ENCODE results near the gene GNAO1.

The GNAO1 gene

DNA sequence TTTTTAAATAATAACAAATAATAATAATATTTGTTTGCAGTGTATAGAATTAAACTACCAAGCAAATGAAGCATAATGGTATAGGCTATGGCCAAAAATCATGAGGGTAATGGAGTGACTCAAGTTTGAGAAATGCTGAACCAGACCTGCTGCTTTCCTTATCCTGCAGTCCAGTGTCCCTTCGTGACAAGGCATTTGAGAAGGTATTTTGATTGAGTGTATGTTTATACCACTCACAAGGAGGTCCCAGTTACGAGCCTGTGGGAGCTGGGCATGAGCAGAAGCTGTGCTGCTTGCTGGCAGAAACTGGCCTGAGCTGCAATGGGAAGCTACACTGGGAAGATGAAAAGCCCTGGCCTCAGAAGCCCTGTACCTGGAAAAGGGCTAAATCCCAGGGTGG lies 50.3 kb downstream of the GNAO1 start:
- no peak for DNase-seq (ENCODE audit: low read depth)

DNA sequence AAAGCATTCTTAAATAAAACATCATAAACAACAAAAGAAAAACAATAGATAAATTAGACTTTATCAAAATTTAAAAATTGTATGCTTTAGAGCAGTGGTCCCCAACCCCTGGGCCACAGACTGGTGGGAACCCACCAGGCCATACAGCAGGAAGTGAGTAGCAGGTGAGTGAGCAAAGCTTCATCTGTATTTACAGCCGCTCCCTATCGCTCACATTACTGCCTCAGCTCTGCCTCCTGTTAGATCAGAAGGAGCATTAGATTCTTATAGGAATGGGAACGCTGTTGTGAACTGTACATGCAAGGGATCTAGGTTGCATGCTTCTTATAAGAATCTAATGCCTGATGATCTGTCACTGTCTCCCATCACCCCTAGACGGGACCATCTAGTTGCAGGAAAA lies 51.5 kb downstream of the GNAO1 start:
- no peak for DNase-seq (ENCODE audit: low read depth)

DNA sequence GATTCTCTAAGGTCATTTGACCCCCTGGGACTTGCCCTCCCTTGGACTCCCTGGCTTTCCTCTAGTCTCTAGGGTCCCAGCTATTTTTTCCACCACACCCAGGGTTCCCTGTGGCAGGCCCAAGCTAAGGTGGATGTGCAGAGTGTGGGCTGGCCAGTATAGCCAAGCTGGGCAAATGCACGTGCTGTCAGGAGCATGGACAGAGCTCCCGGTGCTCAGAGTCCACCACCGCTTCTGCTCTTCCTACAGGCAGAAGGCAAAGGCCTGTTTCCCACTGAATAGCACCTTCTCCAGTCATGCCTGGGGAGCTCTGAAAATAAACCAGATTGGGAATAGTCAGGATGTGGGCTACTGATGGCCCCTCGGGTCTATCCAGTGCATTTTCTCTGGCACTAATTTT lies 53.3 kb downstream of the GNAO1 start:
- no peak for DNase-seq (ENCODE audit: low read depth)

DNA sequence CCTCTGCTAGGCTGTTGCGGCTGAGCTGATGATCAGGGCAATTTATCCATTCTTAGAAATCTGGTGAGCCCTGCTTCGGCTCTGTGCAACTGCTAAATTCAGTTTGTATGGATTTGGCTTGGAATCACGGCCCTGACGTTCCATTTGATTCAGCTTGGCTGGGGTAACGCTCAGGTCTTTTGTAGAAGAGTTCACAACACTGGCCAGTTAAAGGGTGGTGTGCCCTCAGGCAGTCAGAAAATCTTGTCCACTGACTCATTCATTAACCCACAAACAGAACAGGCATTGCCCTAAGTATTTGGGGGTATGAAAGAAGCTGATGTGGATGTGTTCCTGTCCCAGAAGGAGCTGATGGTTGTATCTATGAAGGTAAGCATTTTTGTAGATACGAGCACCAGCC lies 53.9 kb downstream of the GNAO1 start:
- DNase-seq (ENCODE audit: low read depth) = no peak

DNA sequence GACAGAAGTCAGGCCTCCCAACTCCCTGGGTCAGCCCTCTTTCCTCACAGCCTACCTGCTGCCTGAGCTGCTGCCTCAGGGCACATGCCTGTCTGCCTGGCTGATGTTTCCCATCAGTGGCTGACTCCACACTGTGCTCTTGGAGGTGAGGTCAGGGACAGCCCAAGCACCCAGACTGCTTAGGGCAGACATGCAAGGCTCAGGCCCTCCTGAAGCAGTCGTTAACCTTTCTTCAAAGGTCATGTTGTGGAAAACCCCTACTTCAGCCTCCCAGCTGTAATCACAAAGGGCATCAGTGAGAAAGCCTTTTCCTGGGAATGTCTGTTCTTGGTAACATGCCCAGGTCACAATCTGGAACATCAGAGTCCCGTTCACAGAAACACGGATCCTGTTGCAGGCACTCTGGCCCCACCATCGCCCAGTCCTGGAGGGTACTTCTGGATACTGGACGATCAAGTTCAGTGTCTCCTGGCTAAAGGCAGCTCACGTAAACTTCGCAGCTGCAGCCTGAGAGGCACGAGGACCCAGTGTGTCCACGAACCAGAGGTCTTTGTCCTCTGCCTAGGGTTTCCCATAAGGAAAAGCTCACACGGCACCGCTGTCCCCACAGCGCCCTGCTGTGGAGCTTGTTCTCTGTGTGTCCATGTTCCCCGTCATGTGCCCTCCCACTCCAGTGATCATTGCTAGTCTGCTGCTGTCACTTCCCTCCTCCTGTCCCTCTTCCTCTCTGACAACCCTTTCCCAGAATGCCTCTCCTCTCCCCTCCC lies 54.9 kb downstream of the GNAO1 start:
- no peak for DNase-seq (ENCODE audit: low read depth)

DNA sequence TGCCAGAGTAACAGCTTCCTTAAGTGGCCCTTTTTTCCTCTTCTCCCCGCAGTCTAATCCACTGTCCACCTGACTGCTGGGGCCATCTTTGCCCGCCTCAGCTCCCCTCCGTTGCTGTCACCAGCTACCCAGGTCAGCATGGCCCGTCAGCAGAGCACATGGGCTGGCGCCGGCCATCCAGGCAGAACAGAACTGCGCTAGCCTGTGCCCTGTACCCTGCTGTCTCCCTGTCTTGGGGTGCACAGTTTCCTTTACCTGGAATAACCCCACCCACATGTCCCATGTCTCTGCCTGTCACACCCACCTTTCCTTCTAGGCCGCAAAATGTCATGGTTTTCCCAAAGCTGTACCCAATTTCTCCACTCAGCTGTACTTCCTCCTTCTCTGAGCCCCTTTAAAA lies 55.7 kb downstream of the GNAO1 start:
- no peak for DNase-seq (ENCODE audit: low read depth)

DNA sequence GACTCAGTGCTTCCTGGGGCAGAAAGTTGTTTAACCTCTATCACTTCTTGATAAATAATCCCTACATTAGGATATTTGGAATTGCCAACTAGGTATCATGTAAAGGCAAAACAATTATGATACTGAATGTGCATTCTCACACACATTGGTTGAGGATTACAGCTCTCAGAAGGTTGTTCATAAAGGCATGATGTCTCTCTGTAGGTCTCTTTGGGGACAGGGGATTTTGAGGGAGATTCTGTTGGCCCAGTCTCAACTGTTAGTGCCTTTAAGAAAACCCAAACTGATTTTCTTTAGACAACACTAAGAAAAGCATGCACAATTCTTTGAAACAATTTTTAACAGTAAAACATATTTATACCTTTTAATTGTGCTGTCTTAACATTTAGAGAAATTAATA lies 56.5 kb downstream of the GNAO1 start:
- DNase-seq (ENCODE audit: low read depth) = no peak

DNA sequence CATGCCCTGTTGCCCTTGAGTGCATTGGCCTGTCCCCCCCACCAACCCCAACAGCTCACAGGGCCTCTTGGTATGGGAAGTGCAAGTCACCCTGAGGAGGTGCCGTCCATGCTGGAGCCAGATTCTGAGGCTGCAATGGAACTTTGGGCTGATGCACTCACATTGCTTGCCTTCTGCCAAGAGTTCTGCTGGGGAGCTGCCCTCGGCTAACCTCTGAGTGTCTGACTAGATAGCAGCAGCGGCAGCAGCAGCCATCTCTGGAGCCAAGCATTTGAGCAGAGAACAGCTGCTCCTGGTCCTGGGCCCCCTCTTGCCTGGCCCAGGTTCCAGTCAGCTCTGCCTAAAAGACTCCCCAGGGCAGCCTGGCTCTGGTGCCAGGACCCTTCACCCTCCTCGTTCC lies 61.5 kb downstream of the GNAO1 start:
- DNase-seq (ENCODE audit: low read depth) = no peak

DNA sequence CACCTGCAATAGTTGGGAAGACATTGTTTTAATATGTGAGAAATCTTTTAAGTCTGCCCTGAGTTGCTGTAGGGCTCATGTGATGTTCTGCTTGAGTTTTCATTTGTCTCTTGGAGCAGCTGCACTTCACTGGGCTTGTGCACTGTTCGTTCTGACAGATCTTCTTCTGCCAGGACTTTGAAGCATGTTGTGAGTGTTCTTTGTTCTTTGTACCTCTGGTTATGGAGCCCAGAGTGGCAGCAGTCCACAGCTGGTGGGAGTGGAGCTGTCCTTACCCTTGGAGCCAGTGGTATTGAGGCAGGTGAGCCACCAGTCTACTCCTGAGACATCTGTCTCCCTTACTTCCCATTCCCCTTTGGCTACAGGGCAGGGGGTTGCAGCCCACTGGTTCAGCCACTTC lies 64.6 kb downstream of the GNAO1 start:
- DNase-seq (ENCODE audit: low read depth) = no peak

DNA sequence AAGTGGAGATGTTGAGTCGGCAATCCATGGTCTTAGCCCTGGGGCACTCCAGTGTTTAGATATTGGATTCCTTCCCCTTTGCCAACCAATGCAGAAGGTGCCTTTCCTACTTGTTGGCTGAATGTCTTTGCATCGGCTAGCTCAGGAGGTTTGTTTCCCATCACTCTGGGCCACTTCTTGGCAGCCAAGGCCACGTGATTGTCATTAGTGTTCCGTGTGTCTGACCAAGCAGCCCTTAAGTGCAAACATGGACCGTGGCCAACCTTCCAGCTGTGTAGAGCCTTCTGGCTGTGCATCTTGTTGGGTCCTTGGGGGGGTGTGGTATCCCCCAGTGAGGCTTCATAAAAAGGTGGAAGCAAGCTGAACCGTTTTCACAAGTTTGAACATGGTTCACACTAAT lies 66.0 kb downstream of the GNAO1 start:
- DNase-seq (ENCODE audit: low read depth) = no peak

DNA sequence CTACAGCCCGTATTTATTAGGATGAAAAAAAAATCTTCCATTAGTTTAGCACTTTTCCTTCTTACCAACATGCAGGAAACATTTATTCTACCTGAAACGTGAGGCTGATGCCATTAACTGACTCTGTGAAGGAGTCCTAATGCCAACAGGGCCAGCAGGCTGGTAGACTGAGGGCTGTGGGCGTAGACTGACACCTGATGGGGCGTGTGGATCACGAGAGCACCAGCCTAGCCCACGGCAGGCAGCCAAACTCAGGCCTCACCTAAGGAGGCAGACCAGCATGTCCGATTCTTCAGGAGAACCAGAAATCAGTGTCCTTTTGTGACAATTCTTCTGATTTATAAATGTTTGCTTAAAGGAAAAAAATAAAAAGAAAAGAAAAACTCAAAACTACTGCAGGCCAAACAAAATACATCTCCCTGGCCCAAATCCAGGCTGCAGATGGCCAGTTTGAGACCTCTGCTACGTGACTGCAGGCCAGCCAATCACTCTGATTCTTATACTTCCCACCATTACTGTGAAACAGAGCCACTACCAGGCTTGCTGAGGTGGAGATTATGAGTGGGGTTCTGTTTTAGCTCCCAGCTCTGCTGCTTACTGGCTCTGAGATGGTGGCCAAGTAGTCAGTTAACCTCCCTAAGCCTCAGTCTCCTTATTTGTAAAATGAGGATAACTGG lies 66.5 kb downstream of the GNAO1 start:
- DNase-seq (ENCODE audit: low read depth) = no peak

DNA sequence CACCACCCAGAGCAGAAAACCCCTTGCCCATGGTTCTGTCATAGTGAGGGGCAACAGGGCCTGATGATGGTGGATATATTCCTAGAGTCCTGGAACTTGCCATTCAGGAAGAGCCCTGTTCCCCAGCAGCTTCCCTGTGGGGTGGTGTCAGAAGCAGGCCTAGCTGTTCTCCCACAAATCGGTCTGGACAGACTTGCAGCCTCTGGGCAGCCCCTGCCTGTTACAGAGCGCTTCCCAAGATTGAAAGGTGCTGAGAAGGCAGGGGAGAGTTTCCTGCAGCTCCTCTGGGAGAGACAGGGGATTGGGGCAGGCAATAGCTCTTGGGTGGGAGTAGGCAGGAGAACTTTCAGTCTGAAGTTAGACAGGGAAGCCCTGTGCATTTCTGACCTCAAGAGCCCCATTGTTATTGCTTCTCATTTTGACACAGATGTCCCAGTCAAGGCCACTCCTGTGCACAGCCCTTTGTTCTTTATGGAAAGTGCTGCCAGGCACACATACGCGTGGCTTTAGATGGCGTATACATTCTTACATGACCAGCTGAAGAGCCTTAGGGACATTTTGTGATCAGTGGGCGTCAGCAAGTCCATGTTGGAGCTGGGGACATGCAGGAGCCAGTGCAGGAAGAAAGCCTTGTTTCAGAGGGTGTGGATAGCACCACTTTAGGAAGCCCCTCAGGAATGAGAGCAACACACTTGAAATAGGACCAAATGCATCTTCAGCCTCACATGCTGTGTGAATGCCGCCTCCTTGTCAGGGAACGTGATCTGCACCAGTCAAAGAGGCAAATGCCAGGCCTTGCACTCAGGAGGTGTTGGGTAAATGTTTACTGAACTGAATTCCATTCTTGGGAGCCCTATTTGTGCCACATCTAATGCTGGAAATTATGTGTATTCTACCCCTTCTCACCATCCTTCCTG lies 67.5 kb downstream of the GNAO1 start:
- DNase-seq (ENCODE audit: low read depth) = no peak

DNA sequence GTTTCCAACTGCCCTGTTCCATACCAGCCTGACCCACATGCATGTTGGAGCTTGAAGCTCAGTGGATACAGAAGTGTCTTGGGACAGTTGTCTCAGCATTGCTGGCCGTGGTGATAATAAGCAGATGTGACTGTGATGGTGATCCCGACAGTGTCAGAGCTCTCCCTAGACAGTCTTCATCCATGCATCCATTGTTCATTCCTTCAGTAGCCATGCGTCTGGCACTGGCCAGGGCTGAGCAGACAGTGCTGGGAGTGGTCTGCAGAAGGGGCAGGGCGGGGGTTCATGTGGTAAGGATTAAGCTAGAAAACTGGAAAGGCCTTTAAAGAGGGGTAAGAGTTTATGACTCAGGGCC lies 68.1 kb downstream of the GNAO1 start:
- no peak for DNase-seq (ENCODE audit: low read depth)

DNA sequence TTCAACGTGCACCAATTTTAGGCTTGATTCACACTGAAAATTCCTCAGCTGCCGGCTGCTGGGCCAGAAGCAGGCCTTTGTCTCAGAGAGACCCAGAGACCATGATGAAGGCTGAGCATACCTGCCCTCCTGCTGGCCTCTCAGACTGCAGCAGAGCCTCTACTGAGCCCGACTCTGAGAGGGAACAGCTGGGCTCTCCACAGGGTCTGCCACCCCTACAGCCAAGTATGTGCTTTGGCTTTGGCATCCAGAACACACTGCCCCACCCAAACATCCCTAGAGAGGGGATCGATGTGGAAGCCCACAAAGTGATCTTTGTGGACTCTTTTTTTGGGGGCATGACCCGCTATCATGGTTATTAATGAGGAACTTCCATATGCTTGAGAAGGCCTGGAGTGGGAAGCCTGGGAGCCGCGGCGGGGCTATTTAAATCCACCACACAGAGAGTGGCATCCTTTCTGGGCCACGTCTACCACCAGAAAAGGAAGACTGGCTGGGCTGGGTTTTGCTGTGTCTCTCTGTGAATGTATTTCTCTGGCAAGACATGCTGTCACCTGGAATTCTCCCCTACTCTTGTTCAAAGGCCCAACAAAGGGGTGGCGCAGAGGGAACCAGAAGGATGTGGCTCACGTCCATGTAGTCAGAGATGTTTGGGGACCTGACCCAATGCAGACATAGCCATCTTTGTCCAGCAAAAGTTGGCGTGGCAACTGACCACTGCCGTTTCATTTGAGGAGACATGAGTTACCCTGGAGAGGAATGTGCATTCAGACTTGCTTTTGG lies 69.3 kb downstream of the GNAO1 start:
- DNase-seq (ENCODE audit: low read depth) = no peak

DNA sequence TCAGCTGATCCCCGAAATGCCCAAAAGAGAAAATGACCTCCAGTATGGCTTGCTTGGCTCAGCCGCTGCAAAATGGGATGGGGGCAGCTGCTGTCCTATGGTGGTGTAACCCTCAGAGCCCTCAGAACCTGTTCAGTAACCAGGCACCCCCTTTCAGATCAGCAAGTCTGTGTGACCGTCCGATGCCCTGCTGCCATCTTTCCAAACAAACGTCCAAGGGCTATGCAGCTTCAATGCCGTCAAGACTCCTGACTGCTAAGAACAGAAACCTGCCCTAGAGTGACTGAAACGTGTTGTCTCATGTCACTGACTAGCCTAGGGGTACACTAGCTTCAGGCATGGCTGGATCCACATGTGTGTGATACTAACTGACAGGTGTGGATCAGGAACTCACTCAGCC lies 70.4 kb downstream of the GNAO1 start:
- DNase-seq (ENCODE audit: low read depth) = no peak

DNA sequence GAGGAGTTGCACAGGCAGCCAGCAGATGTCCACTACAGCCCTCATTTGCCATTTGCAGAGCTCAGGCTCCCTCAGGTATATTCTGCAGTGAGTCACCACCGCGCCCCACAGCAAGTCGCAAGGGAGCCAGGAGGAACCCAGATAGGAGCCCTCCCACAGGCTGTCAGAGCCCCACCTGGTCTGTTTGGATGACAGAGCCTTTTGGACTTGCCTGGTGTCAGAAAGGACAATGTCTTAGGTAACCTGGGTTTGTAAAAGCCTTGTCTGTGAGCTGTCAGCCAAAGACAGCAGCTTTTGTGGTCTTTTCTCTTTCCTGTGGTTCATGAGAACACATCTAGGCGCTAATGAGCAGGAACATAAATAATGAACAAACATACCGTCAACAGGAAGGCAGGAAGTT lies 70.9 kb downstream of the GNAO1 start:
- DNase-seq (ENCODE audit: low read depth) = no peak

DNA sequence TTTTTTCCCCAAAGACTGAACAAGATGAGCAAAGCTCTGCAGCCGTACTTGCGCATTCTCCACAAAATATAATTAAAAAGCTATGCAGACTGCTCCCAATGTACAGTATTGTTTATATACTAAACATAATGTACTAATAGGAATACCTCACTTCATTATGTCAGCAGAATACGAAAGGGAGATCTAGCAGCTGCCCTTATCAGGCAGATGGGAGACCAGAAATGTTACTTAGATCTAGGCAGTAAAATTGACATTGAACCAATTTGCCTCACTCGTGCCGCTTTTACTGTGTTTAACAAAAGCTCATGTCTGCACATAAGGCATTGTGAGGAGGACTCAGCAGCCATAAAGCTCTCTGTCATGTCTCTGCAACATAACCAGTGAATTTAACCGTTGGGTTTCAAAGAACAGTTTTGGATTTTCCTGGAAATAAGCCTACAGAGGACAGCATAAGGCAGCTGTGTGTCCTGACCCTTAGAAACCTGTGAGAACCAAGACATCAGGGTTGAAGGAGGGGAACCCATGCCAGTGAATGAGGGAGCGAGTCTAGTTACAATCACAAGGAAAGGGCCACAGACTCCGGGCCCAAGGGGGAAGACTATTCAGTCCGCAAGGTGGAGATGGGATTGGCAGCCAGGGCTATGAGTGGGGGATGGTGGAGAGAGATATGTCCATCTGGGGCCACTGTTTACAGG lies 71.4 kb downstream of the GNAO1 start:
- no peak for DNase-seq (ENCODE audit: low read depth)

DNA sequence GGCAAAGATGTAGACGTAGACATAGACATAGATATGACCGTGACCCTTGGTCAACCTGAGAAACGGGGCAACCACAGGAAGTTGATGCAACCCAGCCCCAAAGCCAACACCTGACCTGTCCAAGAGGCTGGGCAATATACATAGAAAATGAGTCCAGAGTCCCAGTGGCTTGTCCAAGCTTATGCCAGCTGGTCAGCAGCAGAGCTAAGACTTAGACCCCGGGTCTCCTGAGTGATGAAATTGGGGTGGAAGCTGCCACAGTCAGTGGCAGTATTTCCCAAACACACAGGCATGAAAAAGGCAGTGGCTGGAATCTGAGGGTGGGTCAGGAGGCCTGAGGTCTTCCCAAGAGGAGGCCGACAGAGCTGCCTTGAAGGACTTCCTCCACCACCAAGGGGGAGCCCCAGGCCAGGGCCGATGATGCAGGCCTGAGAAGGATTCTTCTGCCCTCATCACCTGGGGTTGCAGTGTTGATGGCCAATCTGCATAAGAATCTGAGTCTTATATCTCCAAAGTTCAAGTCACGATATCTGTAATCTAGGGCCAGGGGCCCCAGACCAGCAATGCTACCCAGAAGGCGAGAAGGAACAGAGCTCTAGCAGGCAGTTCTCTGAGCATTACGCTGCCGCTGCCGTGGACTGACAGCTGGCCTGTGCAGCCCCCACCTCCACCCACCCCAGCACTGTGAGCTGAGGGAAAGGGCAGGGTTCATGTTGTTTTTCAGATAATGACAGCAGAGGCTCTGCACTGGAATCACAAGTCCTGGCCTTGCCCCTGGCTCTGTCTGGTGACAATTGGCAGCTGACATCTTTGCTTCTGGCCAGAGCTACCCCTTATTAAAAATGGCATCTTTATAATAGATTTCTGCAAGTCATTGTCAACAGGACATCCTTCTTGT lies 72.7 kb downstream of the GNAO1 start:
- DNase-seq (ENCODE audit: low read depth) = no peak

DNA sequence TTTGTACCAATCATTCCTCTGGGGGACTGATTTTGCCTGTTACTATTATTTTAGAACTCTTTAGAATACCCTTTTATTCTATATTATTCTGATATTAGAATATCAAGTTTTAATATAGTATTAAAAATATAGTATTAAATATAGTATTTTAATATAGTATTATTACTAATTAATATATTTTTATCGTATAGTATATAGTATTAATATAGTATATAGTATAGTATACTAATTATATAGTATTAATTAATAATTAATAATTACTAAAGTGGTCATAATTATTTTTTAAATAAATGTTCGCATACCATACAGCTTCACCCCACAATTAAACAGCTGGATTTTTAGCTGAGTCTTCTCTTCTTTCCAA lies 73.3 kb downstream of the GNAO1 start:
- DNase-seq (ENCODE audit: low read depth) = no peak

DNA sequence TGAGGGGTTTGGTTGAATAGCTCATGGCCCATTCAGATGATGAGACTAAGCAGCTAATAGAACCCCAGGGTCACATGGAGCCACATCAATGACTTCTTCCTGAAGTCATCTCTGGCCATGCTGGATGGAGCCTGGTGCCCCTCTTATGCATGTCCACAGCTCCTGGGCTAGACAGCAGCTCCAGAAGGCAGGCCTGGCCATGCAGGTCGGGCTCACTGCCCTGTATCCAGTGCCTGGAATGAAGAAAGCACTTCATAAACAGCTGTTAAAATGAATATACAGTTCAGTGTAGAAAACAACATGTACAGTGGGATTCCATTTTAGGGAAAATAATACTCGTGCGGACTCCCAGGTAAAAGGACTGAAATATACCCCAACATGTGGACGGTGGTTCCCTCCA lies 73.9 kb downstream of the GNAO1 start:
- no peak for DNase-seq (ENCODE audit: low read depth)

DNA sequence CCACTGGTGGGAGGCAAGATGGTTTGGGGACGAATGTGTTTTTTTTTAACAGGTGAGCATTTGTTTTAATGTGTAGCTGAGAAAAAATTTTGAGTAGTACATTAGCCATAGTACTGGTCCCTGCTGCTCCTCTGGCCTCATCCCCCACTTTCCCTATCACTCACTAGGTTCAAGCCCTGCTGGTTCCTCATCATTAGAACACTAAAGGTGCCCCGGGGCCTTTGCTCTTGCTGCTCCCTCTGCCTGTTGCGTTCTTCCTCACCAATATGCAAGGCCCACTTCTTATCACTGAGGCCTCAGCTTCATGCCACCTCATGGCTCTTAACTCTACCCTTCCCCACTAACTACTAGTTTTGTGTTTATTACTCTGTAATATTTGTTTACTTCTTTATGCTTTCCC lies 74.5 kb downstream of the GNAO1 start:
- no peak for DNase-seq (ENCODE audit: low read depth)
